Panc1 (cell line): ENCODE measurements around the gene MEIOB. TPM values are rescaled to one million over a fixed set of nuclear protein-coding genes. Genes with fewer than 3 reads are reported as not detected.

Experiments
- ATAC-seq: fragments of 200-7000 bp; cut with Tn5 transposase; 2 replicates; pipeline ENCODE4 v1.9.1; 2020; ENCODE audit warnings: mild to moderate bottlenecking, moderate library complexity
- BruUV-seq: library from RNA; stranded (reverse); fragments of 400-500 nt; replicated peaks from 2 replicates; lab custom pipeline; 2021; lab: Mats Ljungman, UMichigan
- CTCF ChIA-PET: fragments of 300-600 bp; sonication (Branson Sonifier 250); formaldehyde crosslinking; loops from one replicate; lab custom pipeline; 2022; ENCODE audit warnings: antibody characterized with exemption; lab: Charles Lee
- POLR2A ChIA-PET: fragments of 300-600 bp; sonication (Branson Sonifier 250); formaldehyde crosslinking; loops from one replicate; lab custom pipeline; 2022; ENCODE audit warnings: antibody characterized with exemption; lab: Charles Lee
- DNase-seq: peaks from one replicate; pipeline ENCODE4 v3.0.0-alpha.2; 2010; ENCODE audit warnings: low read depth, low spot score
- H3K27ac ChIP-seq: 2 replicates; pipeline ENCODE4 v1.5.1; 2011; ENCODE audit warnings: mild to moderate bottlenecking, low read length, inconsistent platforms
- H3K27me3 ChIP-seq: fragments of 200-500 bp; sonication (Bioruptor generic); 2 replicates; pipeline ENCODE4 v1.6.0; 2014; ENCODE audit warnings: low read length, inconsistent platforms; ENCODE audit not compliant: control insufficient read depth, insufficient read depth
- H3K36me3 ChIP-seq: fragments of 200-500 bp; sonication (Bioruptor generic); 2 replicates; pipeline ENCODE4 v1.5.1; 2014; ENCODE audit warnings: inconsistent platforms, mild to moderate bottlenecking, low read length, moderate library complexity; ENCODE audit not compliant: control insufficient read depth, insufficient read depth
- H3K4me1 ChIP-seq: 2 replicates; pipeline ENCODE4 v1.5.1; 2011; ENCODE audit warnings: inconsistent platforms, mild to moderate bottlenecking, low read length, moderate library complexity; ENCODE audit not compliant: control insufficient read depth, insufficient read depth
- H3K4me3 ChIP-seq, 2 experiments: 2 replicates each; pipeline ENCODE4 v1.5.1; 2011 to 2012; ENCODE audit warnings: low read depth in 2 of 2, low read length in 2 of 2, mild to moderate bottlenecking in 2 of 2, inconsistent platforms in 1 of 2, moderate library complexity in 1 of 2
- H3K9me3 ChIP-seq: fragments of 200-500 bp; sonication (Bioruptor generic); 2 replicates; pipeline ENCODE4 v1.5.1; 2014; ENCODE audit warnings: low read depth, mild to moderate bottlenecking, inconsistent platforms, low read length, moderate library complexity; ENCODE audit not compliant: control insufficient read depth, insufficient read depth
- POLR2AphosphoS5 ChIP-seq: IDR thresholded peaks from 2 replicates; pipeline ENCODE4 v1.6.1; 2012; ENCODE audit warnings: mild to moderate bottlenecking, low read depth, low read length, moderate library complexity
- SIN3A ChIP-seq: IDR thresholded peaks from 2 replicates; pipeline ENCODE4 v1.6.1; 2012; ENCODE audit warnings: low read depth, mild to moderate bottlenecking, low read length, moderate library complexity, borderline replicate concordance; ENCODE audit not compliant: insufficient read depth
- TCF7L2 ChIP-seq: IDR thresholded peaks from 2 replicates; pipeline ENCODE4 v1.6.1; 2011; ENCODE audit warnings: mild to moderate bottlenecking, low read depth, low read length, inconsistent platforms
- in situ Hi-C: cut with HindIII; loops from 2 replicates; pipeline ENCODE4 v1.10.0; 2016; ENCODE audit warnings: low sequenced_read_pairs, low pct_unique_long_range_greater_than_20kb
- intact Hi-C: fragments of 100-400 bp; cut with micrococcal nuclease; formaldehyde crosslinking; loops from one replicate; pipeline ENCODE4 v1.10.0; 2022; ENCODE audit not compliant: unreplicated experiment
- total RNA-seq: library from RNA; stranded (reverse); gene quantifications from one replicate; pipeline ENCODE4 v1.2.1, GENCODE V29; 2021; ENCODE audit not compliant: unreplicated experiment
- TF ChIP-seq, protein P1 (sequence below): fragments of 450-650 bp; IDR thresholded peaks from 2 replicates; pipeline ENCODE4 v1.5.1; 2017; ENCODE audit warnings: mild to moderate bottlenecking
- TF ChIP-seq, protein P2 (sequence below), 2 experiments: IDR thresholded peaks; 2 replicates each; pipeline ENCODE4 v1.6.1; 2011 to 2012; ENCODE audit warnings: low read depth in 2 of 2, control low read depth in 1 of 2, low read length in 1 of 2, mild to moderate bottlenecking in 1 of 2, moderate library complexity in 1 of 2; ENCODE audit not compliant: insufficient read depth in 1 of 2

MEIOB gene
- total RNA-seq, 1 experiment from 2014 or later: not detected

DNA sequence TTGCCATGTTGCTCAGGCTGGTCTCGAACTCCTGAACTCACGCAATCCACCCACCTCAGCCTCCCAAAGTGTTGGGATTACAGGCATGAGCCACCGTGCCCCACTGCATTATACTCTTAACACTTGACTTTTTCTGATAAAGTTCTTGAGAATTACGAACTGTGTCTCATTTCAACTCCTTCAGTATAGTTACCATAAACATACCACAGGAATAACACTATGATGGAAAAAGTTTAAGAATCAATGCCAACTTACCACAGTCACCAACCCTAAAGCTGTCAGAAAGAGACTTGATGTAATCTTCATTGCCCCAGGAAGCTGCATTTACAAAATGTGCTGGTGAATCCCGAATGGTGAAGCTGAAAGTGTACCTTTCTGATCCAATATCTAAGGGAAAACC, 10.2 kb downstream of the MEIOB start:
- in situ Hi-C loops: no loop called here
- ChIA-PET POLR2A (no interaction called here), CTCF (interaction anchor here (0.5 kb wide), 1 partner anchor 67 kb away, joined by 3 read pairs; no protein-coding TSS in a partner anchor)
- DNase-seq (no peak), ATAC-seq (no peak)
- H3K4me3 ChIP-seq: no peak overlapping the region
- H3K27me3 ChIP-seq: no peaks in the 10 kb centered on the region; the same call in 1 of the 2 replicates
- no TSS peak for BruUV-seq
- H3K27ac ChIP-seq: no peak overlapping the region
- no peaks in the 10 kb centered on the region for H3K36me3 ChIP-seq
- TF ChIP-seq, protein P1, sequence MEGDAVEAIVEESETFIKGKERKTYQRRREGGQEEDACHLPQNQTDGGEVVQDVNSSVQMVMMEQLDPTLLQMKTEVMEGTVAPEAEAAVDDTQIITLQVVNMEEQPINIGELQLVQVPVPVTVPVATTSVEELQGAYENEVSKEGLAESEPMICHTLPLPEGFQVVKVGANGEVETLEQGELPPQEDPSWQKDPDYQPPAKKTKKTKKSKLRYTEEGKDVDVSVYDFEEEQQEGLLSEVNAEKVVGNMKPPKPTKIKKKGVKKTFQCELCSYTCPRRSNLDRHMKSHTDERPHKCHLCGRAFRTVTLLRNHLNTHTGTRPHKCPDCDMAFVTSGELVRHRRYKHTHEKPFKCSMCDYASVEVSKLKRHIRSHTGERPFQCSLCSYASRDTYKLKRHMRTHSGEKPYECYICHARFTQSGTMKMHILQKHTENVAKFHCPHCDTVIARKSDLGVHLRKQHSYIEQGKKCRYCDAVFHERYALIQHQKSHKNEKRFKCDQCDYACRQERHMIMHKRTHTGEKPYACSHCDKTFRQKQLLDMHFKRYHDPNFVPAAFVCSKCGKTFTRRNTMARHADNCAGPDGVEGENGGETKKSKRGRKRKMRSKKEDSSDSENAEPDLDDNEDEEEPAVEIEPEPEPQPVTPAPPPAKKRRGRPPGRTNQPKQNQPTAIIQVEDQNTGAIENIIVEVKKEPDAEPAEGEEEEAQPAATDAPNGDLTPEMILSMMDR: no peak
- TF ChIP-seq POLR2AphosphoS5: no peak
- TF ChIP-seq, protein P2, sequence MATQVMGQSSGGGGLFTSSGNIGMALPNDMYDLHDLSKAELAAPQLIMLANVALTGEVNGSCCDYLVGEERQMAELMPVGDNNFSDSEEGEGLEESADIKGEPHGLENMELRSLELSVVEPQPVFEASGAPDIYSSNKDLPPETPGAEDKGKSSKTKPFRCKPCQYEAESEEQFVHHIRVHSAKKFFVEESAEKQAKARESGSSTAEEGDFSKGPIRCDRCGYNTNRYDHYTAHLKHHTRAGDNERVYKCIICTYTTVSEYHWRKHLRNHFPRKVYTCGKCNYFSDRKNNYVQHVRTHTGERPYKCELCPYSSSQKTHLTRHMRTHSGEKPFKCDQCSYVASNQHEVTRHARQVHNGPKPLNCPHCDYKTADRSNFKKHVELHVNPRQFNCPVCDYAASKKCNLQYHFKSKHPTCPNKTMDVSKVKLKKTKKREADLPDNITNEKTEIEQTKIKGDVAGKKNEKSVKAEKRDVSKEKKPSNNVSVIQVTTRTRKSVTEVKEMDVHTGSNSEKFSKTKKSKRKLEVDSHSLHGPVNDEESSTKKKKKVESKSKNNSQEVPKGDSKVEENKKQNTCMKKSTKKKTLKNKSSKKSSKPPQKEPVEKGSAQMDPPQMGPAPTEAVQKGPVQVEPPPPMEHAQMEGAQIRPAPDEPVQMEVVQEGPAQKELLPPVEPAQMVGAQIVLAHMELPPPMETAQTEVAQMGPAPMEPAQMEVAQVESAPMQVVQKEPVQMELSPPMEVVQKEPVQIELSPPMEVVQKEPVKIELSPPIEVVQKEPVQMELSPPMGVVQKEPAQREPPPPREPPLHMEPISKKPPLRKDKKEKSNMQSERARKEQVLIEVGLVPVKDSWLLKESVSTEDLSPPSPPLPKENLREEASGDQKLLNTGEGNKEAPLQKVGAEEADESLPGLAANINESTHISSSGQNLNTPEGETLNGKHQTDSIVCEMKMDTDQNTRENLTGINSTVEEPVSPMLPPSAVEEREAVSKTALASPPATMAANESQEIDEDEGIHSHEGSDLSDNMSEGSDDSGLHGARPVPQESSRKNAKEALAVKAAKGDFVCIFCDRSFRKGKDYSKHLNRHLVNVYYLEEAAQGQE (IDR thresholded peaks at IDR 0.05; ENCODE audit: insufficient read depth in 1 of 2, low read depth in 2 of 2, low read length in 1 of 2): no peak
- no peak for TF ChIP-seq TCF7L2
- no peak for TF ChIP-seq SIN3A
- H3K4me1 ChIP-seq: peaks cover 3% of the 10 kb centered on the region; the same call in 1 of the 2 replicates
- intact Hi-C loops: loop anchor here (5.0 kb wide), 1 partner anchor 71 kb away; no protein-coding TSS in a partner anchor
- no peaks in the 10 kb centered on the region for H3K9me3 ChIP-seq

DNA sequence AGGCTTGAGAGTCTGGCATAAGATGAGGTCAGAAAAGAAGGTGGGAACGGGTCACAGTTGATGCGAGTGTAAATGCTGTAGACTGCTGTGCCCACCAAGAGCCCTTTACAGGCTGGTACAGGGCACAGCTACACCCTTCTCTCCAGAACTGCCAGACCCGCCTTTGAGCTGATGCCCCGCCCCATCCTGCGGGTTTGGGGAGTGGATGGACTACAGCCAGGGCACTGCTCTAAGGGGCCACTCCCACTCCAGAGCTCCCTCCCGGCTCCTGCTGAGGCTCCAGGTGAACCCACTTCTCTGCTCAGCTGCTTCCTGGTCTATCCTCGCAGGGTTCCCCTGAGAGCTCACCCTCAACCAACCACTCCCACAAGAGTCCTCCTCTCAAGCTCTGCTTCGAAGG, 12.3 kb downstream of the MEIOB start:
- Histone ChIP-seq H3K9me3 (no peaks in the 10 kb centered on the region), H3K4me3 (no peak overlapping the region), H3K36me3 (no peaks in the 10 kb centered on the region), H3K4me1 (peaks cover 3% of the 10 kb centered on the region; the same call in 1 of the 2 replicates), H3K27me3 (no peaks in the 10 kb centered on the region; the same call in 1 of the 2 replicates), H3K27ac (no peak overlapping the region)
- intact Hi-C loops: loop anchor here (5.0 kb wide), 1 partner anchor 73 kb away; no protein-coding TSS in a partner anchor
- BruUV-seq: no TSS peak
- ATAC-seq (no peak), DNase-seq (no peak)
- ChIA-PET POLR2A (no interaction called here), CTCF (no interaction called here)
- in situ Hi-C loops: no loop called here
- no peak for TF ChIP-seq SIN3A

DNA sequence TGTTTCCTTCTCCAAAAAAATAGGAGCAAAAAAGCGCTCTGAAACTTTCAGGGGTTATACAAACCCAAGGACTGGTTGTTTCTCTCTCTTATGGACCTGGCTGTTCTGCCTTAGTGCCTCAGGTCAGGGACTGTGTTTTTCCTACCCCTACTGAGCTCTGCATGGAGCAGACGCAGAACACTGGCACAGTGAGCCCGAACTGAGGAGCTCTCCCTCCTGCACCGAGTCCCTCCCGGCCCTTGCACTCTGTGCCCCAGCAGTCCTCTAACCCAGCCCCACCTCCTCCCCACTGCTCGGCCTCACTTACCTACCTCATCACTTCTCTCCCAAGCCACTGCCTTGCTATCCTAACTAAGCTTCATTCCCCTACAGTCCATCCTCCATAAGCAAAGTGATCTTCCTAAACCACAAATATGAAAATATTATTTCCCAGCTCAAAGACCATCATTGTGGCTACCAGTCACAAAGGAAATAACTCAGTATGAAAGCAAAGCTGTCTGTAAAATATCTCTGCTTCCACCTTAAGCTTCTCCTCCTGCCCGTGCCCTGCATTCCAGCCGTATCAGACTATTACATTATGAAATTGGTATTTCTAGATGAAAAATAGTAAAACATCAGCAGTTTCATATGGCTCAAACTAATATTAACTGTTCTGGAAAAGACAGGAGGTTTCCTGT, 13.6 kb downstream of the MEIOB start:
- 0 out of 2 replicates have a peak, but pooled peaks have one; percentile 33 for ATAC-seq
- H3K4me3 ChIP-seq: no peak overlapping the region
- no peaks in the 10 kb centered on the region; the same call in 1 of the 2 replicates for H3K27me3 ChIP-seq
- TF ChIP-seq POLR2AphosphoS5: no peak
- TF ChIP-seq, protein P2 (IDR thresholded peaks at IDR 0.05; ENCODE audit: insufficient read depth in 1 of 2, low read depth in 2 of 2, low read length in 1 of 2): no peak
- TF ChIP-seq SIN3A: no peak
- TF ChIP-seq, protein P1: no peak
- TF ChIP-seq TCF7L2: no peak
- in situ Hi-C loops: no loop called here
- H3K9me3 ChIP-seq: no peaks in the 10 kb centered on the region
- no peaks in the 10 kb centered on the region for H3K4me1 ChIP-seq
- H3K27ac ChIP-seq: no peak overlapping the region
- H3K36me3 ChIP-seq: no peaks in the 10 kb centered on the region
- POLR2A ChIA-PET: no interaction called here
- CTCF ChIA-PET: interaction anchor here (0.6 to 0.9 kb wide), 2 partner anchors 74 to 282 kb away, joined by 3 to 8 read pairs; no protein-coding TSS in a partner anchor
- intact Hi-C loops: no loop called here
- no TSS peak for BruUV-seq
- no peak for DNase-seq
